ENCODE results near the gene FKBP1A.

FKBP1A gene

GRCh38 chr20:1420066-1420465, 27.2 kb upstream of the FKBP1A start:
- TF ChIP-seq CTCF (conservative IDR thresholded peaks at IDR 0.05; ENCODE audit: control insufficient read depth, insufficient read depth, low read depth, low read length), result no peak
- H3K4me3 ChIP-seq (ENCODE audit: control insufficient read depth, low read depth, low read length), result no peak overlapping the region
- DNase-seq (ENCODE audit: low read depth), result no peak

- TF ChIP-seq CTCF (conservative IDR thresholded peaks at IDR 0.05; ENCODE audit: control insufficient read depth, insufficient read depth, low read depth, low read length), result no peak
- DNase-seq (ENCODE audit: low read depth), result peak; percentile 87
- H3K4me3 ChIP-seq (ENCODE audit: control insufficient read depth, low read depth, low read length), result no peak overlapping the region
Measured at GRCh38 chr20:1418350-1418749, 25.5 kb upstream of the FKBP1A start.

- TF ChIP-seq CTCF (conservative IDR thresholded peaks at IDR 0.05; ENCODE audit: control insufficient read depth, insufficient read depth, low read depth, low read length), result no peak
- DNase-seq (ENCODE audit: low read depth), result no peak
- no peak overlapping the region for H3K4me3 ChIP-seq (ENCODE audit: control insufficient read depth, low read depth, low read length)
Measured at GRCh38 chr20:1417790-1418189, 24.9 kb upstream of the FKBP1A start.

- no peak for TF ChIP-seq CTCF (conservative IDR thresholded peaks at IDR 0.05; ENCODE audit: control insufficient read depth, insufficient read depth, low read depth, low read length)
- no peak overlapping the region for H3K4me3 ChIP-seq (ENCODE audit: control insufficient read depth, low read depth, low read length)
- peak; percentile 71 for DNase-seq (ENCODE audit: low read depth)
Measured at GRCh38 chr20:1417273-1417672, 24.4 kb upstream of the FKBP1A start.

GRCh38 chr20:1415667-1416468, 23.0 kb upstream of the FKBP1A start:
- TF ChIP-seq CTCF (conservative IDR thresholded peaks at IDR 0.05; ENCODE audit: control insufficient read depth, insufficient read depth, low read depth, low read length), result no peak
- DNase-seq (ENCODE audit: low read depth), result peak; percentile 99
- H3K4me3 ChIP-seq (ENCODE audit: control insufficient read depth, low read depth, low read length), result no peak overlapping the region

- no peak overlapping the region for H3K4me3 ChIP-seq (ENCODE audit: control insufficient read depth, low read depth, low read length)
- TF ChIP-seq CTCF (conservative IDR thresholded peaks at IDR 0.05; ENCODE audit: control insufficient read depth, insufficient read depth, low read depth, low read length), result no peak
- no peak for DNase-seq (ENCODE audit: low read depth)
Measured at GRCh38 chr20:1414982-1415381, 22.1 kb upstream of the FKBP1A start.

All from fibroblast of mammary gland (primary cell).